ENCODE measurements around the gene COLEC11. TPM values are rescaled to one million over a fixed set of nuclear protein-coding genes. Genes with fewer than 3 reads are reported as not detected.
"Not testable (repeated sequence)": the region's sequence is repeated elsewhere in the genome, so short reads cannot be mapped to it uniquely, and the experiment has no call there.

Gene COLEC11
- total RNA-seq, 1 experiment from 2014 or later: not detected

DNA sequence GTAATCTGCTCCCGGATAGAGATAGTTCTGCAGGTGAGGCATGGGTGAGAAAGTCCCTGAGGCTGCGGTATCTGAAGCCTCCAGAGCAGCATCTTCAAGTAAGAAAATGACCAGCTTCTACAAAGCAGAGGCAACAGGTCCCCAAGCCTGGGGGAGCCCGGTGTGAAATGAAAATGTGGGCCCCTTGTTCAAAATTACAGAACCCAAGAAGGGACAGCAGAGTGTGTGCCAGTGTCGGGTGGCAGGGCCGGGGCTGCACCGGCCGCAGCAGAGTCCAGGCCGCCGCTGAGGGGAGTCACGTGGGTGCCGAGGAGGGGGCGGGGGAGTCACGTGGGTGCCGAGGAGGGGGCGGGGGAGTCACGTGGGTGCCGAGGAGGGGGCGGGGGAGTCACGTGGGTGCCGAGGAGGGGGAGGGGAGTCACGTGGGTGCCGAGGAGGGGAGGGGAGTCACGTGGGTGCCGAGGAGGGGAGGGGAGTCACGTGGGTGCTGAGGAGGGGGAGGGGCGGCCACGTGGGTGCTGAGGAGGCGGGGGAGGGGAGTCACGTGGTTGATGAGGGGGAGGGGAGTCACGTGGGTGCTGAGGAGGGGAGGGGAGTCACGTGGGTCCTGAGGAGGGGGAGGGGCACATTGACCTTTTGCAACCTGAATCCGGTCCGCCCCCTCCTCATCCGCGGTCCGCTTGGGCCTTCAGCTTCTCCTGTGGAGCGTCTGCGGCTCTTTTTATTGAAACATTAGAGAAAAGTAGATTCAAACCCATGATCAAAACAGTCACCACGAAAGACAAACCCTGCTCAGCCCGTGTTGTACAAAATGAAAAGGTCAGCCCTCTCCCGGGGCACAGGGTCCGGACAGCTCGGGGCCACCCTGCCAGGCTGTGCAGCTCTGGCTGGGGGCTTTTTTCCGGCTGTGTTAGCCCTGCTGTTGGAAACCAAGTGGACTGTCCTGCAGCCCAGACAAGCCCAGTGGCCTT lies 10.4 kb downstream of the COLEC11 start:
- no peak for DNase-seq (ENCODE audit: low read depth)

GRCh38 chr2:3606028-3606369 lies 11.1 kb downstream of the COLEC11 start:
- DNase-seq (ENCODE audit: low read depth): no peak

DNA sequence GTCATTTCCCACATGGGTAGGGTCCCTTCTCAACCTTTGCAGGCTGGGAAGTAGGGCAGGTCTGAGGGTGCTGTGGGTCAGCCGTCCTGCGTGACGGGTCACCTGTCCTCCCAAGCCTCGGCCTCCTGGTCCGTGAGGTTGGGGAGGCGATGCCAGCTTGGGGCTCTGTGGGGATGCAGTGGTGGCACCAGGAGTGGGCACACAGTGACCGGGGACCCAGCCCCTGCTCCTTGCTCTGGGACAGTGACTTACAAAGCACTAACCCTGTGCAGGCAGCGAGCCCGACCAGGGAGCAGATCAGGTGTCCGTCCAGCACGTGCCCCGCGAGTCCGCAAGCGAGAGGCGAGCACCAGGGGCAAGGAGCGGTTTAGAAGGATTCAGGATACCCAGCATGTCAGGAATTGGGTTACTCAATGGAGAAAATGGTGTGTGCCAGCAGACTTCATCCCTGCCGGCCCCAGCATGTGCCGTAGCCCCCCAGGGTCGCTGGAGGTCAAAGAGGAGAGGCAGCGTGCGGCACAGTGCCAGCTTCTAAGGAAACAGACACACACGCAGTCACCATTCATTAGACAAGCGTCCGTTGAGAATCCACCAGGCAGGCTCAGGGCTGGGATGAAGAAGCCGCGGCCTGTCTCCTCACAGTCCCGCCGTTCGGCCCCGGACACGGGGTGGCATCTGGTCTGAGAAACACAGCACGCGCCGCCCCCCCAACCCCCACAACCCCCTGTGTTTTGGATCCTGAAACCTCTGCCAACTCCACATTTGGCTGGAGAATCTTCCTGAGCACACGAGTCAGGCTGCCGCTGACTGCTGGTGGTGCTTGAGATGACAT lies 11.7 kb downstream of the COLEC11 start:
- DNase-seq (ENCODE audit: low read depth): no peak

- no peak for DNase-seq (ENCODE audit: low read depth)
Observed at GRCh38 chr2:3608373-3609278, 13.7 kb downstream of the COLEC11 start.

GRCh38 chr2:3609279-3609673 lies 14.4 kb downstream of the COLEC11 start:
- not testable (repeated sequence) for DNase-seq (ENCODE audit: low read depth)

DNA sequence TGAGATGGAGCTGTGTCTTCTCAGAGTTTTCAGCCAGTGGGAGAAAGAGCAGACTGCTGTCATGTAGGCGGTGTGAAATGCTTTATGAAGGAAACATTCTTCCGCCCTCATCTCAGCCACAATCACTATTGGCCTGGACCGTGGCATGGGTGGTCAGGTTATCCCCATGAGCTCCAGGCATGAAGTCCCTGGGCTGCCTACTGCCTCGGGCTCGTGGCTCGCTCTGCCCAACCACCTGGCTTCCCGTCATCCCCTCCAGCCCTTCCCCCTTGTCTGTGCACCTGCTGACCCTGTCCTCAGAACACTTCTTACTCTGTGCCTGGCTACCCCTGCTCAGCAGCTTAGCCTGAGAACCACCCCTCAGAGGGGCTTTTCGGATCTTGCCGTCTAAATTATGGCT lies 15.5 kb downstream of the COLEC11 start:
- DNase-seq (ENCODE audit: low read depth): no peak

- no peak for DNase-seq (ENCODE audit: low read depth)
Observed at GRCh38 chr2:3610881-3611505, 16.1 kb downstream of the COLEC11 start.

DNA sequence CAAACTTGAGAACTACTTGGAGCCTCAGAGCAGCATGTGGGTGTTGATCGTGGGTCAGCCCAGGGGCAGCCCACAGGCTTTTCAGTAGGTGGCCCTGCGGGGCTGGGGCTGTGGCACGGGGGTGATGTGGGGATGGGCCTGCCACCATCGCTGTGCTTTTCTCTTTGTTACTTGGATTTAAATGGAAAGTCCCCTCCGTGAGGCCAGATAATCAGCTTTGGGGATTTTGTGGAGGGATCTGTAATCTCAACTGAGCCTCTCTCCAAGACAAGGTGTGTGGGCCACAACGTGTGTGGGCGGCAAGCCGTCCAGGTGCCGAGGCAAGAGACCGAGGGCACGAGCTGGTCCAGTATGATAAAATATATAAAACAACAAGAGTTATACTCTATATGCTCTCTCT lies 16.7 kb downstream of the COLEC11 start:
- no peak for DNase-seq (ENCODE audit: low read depth)

GRCh38 chr2:3612639-3613523 lies 18.0 kb downstream of the COLEC11 start:
- no peak for DNase-seq (ENCODE audit: low read depth)

DNA sequence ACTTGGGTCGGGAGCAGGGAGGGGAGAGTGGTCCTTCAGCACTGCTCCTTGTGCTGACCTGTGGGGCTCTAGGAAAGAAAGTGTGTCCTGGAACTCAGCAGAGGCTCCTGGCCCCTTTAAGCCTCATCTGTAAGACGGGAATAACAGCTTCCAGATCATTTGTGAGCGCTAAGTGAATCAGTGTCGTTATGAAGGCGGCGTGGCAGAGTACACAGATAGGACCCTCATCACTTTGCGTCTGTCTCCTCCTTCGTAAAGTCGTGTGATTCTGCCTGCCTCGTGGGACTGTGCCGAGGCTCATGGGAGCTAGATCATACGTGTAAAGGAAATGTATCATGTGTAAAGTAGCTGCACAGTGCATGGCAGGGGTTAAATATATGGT lies 18.6 kb downstream of the COLEC11 start:
- no peak for DNase-seq (ENCODE audit: low read depth)

- DNase-seq (ENCODE audit: low read depth): not testable (repeated sequence)
Observed at GRCh38 chr2:3614743-3615142, 19.8 kb downstream of the COLEC11 start.

- DNase-seq (ENCODE audit: low read depth): not testable (repeated sequence)
Observed at GRCh38 chr2:3615541-3616200, 20.8 kb downstream of the COLEC11 start.

DNA sequence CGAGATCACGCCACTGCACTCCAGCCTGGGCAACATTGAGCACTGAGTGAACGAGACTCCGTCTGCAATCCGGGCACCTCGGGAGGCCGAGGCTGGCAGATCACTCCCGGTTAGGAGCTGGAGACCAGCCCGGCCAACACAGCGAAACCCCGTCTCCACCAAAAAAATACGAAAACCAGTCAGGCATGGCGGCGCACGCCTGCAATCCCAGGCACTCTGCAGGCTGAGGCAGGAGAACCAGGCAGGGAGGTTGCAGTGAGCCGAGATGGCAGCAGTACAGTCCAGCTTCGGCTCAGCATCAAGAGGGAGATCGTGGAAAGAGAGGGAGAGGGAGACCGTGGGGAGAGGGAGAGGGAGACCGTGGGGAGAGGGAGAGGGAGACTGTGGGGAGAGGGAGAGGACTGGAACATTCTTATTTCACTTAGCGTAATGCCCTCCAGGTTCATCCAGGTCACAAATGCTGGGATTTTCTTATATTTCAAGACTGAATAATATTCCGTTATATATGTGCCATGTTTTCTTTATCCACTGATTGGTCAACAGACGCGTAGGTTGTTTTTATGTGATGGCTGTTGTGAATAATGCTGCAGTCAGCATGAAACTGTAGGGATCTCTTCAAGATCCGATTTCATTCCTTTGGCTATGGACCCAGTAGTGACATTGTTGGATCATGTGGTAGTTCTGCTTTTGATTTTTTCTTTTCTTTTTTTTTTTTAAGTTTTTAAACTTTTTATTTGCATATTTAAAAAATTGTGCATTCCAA lies 21.7 kb downstream of the COLEC11 start:
- not testable (repeated sequence) for DNase-seq (ENCODE audit: low read depth)

GRCh38 chr2:3617198-3617890 lies 22.4 kb downstream of the COLEC11 start:
- no peak for DNase-seq (ENCODE audit: low read depth)

DNA sequence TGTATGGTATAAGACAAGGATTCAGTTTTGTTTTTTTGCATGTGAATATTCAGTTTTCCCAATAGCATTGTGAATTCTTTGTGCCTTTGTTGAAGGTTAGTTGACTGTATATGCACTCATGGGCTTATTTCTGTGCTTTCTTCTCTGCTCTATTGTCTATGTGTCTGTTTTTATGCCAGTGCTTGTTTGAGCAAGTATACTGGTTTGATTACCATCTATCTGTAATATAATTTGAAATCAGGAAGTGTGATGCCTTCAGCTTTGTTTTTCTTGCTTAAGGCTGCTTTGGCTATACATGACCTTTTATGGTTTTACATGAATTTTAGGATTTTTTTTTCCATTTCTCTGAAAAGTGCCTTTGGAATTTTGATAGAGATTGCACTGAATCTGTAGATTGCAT lies 23.5 kb downstream of the COLEC11 start:
- DNase-seq (ENCODE audit: low read depth): no peak

GRCh38 chr2:3619033-3619432 lies 24.1 kb downstream of the COLEC11 start:
- DNase-seq (ENCODE audit: low read depth): no peak

GRCh38 chr2:3619661-3620060 lies 24.7 kb downstream of the COLEC11 start:
- DNase-seq (ENCODE audit: low read depth): not testable (repeated sequence)

DNA sequence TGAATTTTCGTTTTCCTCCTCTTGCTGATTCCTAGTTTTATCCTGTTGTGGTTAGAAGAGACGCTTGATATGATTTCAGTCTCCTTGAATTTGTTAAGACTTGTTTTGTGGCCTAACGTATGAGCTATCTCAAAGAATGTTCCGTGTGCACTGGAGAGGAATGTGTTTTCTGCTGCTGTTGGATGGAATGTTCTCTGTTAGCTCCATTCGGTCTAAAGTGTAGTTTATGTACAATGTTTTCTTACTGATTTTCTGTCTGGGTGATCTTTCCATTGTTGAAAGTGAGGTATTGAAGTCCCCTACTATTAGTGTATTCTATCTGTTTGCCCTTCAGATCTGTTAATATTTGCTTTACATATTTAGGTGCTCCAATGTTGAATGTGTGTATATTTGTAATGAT lies 25.9 kb downstream of the COLEC11 start:
- peak; percentile 44 for DNase-seq (ENCODE audit: low read depth)
